NB4 (cell line): ENCODE data around the gene PGLYRP4.

Experiments used
- DNase-seq: peaks from one replicate; pipeline ENCODE4 v3.0.0; 2010; ENCODE audit warnings: low read depth
- H3K4me3 ChIP-seq: one replicate; pipeline ENCODE4 v1.5.1; 2011; ENCODE audit warnings: mild to moderate bottlenecking, low read depth, low read length, moderate library complexity
- MYC ChIP-seq: IDR thresholded peaks from 2 replicates; pipeline ENCODE4 v1.6.1; 2011; ENCODE audit warnings: low read depth, low read length
- POLR2A ChIP-seq: IDR thresholded peaks from 2 replicates; pipeline ENCODE4 v1.6.1; 2011; ENCODE audit warnings: mild to moderate bottlenecking; ENCODE audit not compliant: insufficient read length; ENCODE audit errors: extremely low read depth
- TF ChIP-seq, protein P1 (sequence below): IDR thresholded peaks from one replicate; pipeline ENCODE4 v1.5.1; 2012; ENCODE audit warnings: low read depth, low read length
- TF ChIP-seq, protein P2 (sequence below): IDR thresholded peaks from 2 replicates; pipeline ENCODE4 v1.6.1; 2011; ENCODE audit warnings: low read depth, low read length

The PGLYRP4 gene

DNA sequence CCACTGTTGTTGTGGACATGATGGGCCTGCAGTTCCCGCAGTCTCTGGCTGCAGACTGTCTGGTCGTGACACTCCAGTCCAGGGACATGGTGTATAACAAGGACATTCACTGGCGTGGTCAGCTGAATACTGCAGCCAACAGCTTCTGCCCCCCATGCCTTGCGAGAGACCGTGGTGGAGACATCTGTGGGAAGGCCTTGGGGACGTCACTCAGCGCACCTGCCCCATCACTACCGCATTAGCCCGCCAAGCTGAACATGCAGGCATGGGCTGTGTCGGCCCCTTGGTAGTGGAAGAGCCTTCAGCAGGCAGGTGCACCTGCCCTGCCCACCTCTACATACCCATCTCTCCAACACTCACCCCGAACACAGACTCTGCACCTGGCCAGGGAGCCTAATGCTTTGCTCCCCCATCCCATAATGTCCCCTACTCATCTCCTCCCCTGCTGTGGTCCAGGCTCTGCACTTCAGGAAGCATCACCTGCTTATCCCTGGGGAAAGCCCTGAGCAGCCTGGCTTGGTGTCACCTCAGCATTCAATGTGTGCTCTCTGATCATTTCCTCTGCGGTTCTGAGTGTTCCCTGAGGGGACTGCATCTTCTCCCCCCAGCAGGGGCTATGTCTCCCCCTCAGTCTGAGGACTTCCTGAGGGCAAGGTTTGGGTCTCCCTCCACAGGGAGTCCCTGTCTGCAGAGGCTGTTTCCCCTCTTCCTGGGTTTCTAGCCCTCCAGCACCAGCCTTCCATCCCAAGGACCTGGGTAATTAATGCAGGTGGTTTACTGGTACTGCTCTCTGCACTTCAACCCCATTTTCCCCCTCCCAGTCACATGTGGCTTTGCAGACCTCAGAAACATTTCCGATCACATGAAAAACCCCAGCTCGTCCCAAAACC is 3.2 kb downstream of the PGLYRP4 start:
- DNase-seq = peak; percentile 39
- TF ChIP-seq, protein P1, sequence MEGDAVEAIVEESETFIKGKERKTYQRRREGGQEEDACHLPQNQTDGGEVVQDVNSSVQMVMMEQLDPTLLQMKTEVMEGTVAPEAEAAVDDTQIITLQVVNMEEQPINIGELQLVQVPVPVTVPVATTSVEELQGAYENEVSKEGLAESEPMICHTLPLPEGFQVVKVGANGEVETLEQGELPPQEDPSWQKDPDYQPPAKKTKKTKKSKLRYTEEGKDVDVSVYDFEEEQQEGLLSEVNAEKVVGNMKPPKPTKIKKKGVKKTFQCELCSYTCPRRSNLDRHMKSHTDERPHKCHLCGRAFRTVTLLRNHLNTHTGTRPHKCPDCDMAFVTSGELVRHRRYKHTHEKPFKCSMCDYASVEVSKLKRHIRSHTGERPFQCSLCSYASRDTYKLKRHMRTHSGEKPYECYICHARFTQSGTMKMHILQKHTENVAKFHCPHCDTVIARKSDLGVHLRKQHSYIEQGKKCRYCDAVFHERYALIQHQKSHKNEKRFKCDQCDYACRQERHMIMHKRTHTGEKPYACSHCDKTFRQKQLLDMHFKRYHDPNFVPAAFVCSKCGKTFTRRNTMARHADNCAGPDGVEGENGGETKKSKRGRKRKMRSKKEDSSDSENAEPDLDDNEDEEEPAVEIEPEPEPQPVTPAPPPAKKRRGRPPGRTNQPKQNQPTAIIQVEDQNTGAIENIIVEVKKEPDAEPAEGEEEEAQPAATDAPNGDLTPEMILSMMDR = no peak
- no peak for TF ChIP-seq POLR2A
- TF ChIP-seq, protein P2, sequence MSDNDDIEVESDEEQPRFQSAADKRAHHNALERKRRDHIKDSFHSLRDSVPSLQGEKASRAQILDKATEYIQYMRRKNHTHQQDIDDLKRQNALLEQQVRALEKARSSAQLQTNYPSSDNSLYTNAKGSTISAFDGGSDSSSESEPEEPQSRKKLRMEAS = no peak
- no peak; the same call in 1 of the 2 replicates for TF ChIP-seq MYC
- H3K4me3 ChIP-seq = no peak overlapping the region

DNA sequence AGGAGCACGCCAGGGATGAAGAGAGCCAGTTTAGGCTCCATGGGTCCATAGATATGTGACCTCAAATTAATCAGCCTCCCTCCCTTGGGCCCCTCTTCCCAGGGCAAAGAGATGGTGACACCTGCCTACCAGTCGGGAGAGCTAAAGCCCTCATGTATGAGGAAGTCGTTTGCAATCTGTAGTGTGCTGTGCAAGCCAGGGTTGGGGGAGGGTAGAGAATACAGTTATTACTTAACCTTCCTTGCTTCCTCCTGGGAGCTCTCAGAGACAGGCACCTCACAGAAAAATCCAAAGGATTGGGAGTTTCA is 4.0 kb downstream of the PGLYRP4 start:
- TF ChIP-seq MYC = peak; percentile 66
- TF ChIP-seq, protein P1 = no peak
- DNase-seq = peak; percentile 86
- H3K4me3 ChIP-seq = no peak overlapping the region

DNA sequence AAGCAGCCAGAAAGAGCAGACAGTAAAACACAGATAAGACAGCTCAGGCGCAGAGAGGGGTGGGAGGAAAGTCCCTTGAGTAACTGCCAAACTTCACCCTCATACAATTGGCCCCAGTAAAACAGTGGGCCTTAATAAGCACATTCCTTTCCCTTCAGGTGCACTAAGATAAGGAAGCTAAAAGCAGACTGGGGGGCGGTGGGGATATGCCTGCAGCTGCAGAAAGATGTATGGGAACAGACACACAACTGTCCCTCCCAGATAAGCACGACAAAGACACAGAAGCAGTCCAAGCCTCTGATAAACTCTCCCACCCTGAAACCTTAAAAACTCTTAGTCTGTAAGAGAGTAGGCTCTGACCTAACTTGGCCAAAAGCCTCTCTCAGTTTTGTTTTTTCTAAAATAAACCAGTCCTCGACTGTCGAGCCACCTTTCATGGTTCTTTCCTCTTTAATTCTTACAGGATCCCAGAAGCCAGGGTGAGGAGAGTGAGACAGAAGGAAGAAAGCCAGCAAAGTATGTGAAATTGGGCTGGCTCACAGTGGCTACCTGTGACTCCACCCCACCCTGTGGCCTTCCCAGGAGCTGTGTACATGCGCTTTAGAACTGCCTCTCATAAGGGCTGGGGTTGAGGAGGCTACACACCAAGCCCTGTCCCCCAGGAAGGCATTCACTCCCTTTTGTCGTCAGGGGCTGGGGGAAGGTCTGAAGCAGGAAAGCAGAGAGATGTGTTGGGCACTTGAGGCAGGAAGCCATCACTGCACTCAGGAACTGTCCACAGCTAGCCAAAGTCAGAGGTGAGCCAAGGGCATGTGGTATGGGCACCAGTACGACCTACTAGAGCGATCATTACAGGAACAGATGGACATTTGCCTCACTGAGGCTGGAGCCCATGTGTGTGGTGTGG is 4.6 kb downstream of the PGLYRP4 start:
- TF ChIP-seq MYC (no peak), POLR2A (no peak)
- TF ChIP-seq, protein P2 = no peak
- TF ChIP-seq, protein P1 = no peak
- H3K4me3 ChIP-seq = no peak overlapping the region
- no peak for DNase-seq

DNA sequence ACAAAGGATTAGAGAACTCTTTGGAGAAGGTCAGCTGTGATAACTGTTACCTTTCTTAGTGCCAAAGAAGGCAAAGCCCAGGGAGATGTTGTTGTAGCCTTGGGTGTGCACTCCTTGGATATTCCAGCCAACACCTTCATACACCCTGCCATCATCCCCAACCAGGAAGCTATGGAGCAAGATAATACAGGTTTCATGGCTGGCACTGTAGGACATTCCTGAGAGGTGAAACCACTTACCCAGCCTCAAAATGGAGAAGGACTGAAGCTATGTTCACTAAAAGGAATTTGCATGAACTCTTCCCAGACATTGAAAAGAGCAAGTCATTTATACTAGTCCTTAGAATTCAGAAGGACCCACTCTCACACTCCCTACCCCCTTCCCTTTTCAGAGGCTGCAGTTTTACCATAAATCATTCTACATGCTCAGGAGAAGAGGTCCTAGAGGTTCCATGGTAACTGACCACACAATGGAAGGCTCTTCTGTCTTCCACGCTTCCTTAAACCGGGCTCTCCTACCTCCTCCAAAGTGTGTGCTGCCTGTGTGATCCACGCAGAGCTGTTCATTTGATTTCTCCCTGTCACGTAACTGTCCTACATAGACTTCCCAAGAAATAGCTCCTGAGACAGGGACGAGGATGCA is 5.5 kb downstream of the PGLYRP4 start:
- no peak overlapping the region for H3K4me3 ChIP-seq
- TF ChIP-seq MYC = no peak
- TF ChIP-seq POLR2A = no peak
- TF ChIP-seq, protein P2 = no peak
- TF ChIP-seq, protein P1 = no peak
- DNase-seq = no peak

DNA sequence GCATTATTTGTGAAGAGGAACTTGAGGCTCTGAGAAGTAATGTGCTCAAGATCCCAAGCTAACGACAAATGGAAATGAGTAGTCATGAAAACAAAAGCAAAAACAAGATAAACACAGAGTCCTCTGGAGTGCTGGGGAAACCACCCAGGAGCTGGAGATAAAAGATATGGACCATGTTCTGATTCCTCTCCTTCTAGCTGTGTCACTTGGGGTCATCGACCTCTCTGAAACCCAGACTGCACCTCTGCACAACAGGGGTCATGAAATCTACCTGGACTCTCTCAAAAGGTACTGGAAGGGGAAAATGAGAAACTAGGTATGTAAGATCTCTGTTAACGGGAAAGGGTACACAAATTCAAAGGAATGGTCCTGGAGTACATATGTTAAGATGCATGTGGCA is 6.5 kb downstream of the PGLYRP4 start:
- no peak overlapping the region for H3K4me3 ChIP-seq
- DNase-seq = no peak
- TF ChIP-seq, protein P1 = no peak
